ENCODE results near the gene NCKAP5. TPM values are rescaled to one million over a fixed set of nuclear protein-coding genes. Genes with fewer than 3 reads are reported as not detected.
A peak's percentile ranks its signal among the peaks of the same experiment; 100 is the strongest.

Gene NCKAP5
- polyA plus RNA-seq, 2 of the 4 experiments (the other 2 are of a cell fraction), result 3.0 to 4.1 TPM

GRCh38 chr2:133333181-133333580 is 235.1 kb downstream of the NCKAP5 start:
- no peak for TF ChIP-seq CBX8 (IDR thresholded peaks at IDR 0.05)
- Histone ChIP-seq H3K4me3 (no peak overlapping the region), H3K4me2 (no peak overlapping the region), H3K4me1 (peaks cover 42% of the 10 kb centered on the region), H3K27ac (peak overlapping the region in 1 of 2 experiments; percentile 69; a peak in 3 of 6 replicates), H3K9me3 (no peaks in the 10 kb centered on the region)
- ChIA-PET CTCF (no interaction called here), POLR2A (no interaction called here)
- ATAC-seq, result peak in 1 of 2 experiments; percentile 52; a peak in 2 of 6 replicates
- no peak for DNase-seq (ENCODE audit: low read depth in 1 of 2, low spot score in 1 of 2)
- WGBS (ENCODE audit: missing lambda C conversion rate), result 60% methylated on average over 6 of the region's 6 CpGs
- FAIRE-seq, result no peak

DNA sequence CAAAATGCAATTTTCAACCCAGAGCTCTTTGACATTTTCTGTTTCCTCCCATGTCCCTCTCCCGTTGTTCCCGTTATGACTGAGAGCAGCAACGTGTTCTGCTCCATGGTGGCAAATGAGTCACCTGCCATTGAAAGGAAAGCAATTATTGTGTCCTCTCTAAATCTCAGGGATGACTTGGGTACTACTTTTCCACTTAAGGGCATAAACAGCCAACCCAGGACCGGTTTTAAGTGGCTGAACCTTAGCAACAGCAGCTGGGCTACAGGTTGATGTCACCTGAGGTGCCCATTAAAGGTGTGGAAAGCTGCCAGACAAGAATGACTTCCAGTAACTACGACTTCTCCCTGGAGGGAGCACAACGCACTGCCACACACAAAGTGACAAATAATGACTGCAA is 236.8 kb downstream of the NCKAP5 start:
- no peaks in the 10 kb centered on the region for H3K9me3 ChIP-seq
- H3K4me1 ChIP-seq, result peaks cover 57% of the 10 kb centered on the region
- no peak for DNase-seq (ENCODE audit: low read depth in 1 of 2, low spot score in 1 of 2)
- FAIRE-seq, result no peak
- no peak for ATAC-seq
- TF ChIP-seq JUN (IDR thresholded peaks at IDR 0.05) (no peak), CHD2 (IDR thresholded peaks at IDR 0.05; ENCODE audit: low read length, partially characterized antibody) (no peak), ZSCAN20 (CRISPR knock-in tag; IDR thresholded peaks at IDR 0.05) (no peak), RAD21 (conservative IDR thresholded peaks at IDR 0.05 in 1 of 2, IDR thresholded peaks at IDR 0.05 in 1 of 2) (no peak), CEBPB (IDR thresholded peaks at IDR 0.05) (no peak), FOSL2 (IDR thresholded peaks at IDR 0.05) (no peak), FOSL2 (CRISPR knock-in tag; IDR thresholded peaks at IDR 0.05) (no peak), HOXB13 (CRISPR knock-in tag; IDR thresholded peaks at IDR 0.05; ENCODE audit: low read depth) (no peak), NR3C1 (IDR thresholded peaks at IDR 0.05) (no peak), ESRRA (IDR thresholded peaks at IDR 0.05; ENCODE audit: borderline replicate concordance, low read length) (no peak), RARB (CRISPR knock-in tag; IDR thresholded peaks at IDR 0.05) (no peak), FOXS1 (CRISPR knock-in tag; IDR thresholded peaks at IDR 0.05) (no peak)
- ChIA-PET CTCF (no interaction called here), POLR2A (no interaction called here)
- peak overlapping the region; percentile 42 for H3K4me2 ChIP-seq
- peak overlapping the region; percentile 9 to 63; a peak in 3 of 6 replicates for H3K27ac ChIP-seq
- H3K4me3 ChIP-seq, result no peak overlapping the region
- WGBS (ENCODE audit: missing lambda C conversion rate), result 26% methylated on average over 5 of the region's 6 CpGs

GRCh38 chr2:133326652-133327397 is 241.4 kb downstream of the NCKAP5 start:
- peaks cover 80% of the 10 kb centered on the region for H3K4me1 ChIP-seq
- H3K9me3 ChIP-seq, result no peaks in the 10 kb centered on the region
- FAIRE-seq (no peak), ATAC-seq (peak; percentile 86), DNase-seq (ENCODE audit: low read depth in 1 of 2, low spot score in 1 of 2) (peak; percentile 64 to 93)
- TF ChIP-seq EHF (CRISPR knock-in tag; IDR thresholded peaks at IDR 0.05) (no peak), TFCP2L1 (CRISPR knock-in tag; IDR thresholded peaks at IDR 0.05) (no peak), CEBPB (IDR thresholded peaks at IDR 0.05) (peak in 1 of 2 experiments; percentile 39; a peak in 1 of 4 replicates), FOSL2 (IDR thresholded peaks at IDR 0.05) (peak; percentile 85), FOSL2 (CRISPR knock-in tag; IDR thresholded peaks at IDR 0.05) (peak; percentile 98), RAD21 (conservative IDR thresholded peaks at IDR 0.05 in 1 of 2, IDR thresholded peaks at IDR 0.05 in 1 of 2) (peak in 1 of 2 experiments; percentile 53; a peak in 3 of 5 replicates), HOXA7 (CRISPR knock-in tag; IDR thresholded peaks at IDR 0.05) (peak; percentile 44; the same call in 1 of the 2 replicates), ATOH8 (CRISPR knock-in tag; IDR thresholded peaks at IDR 0.05; ENCODE audit: low read depth) (no peak; the same call in 1 of the 2 replicates), GATA3 (IDR thresholded peaks at IDR 0.05; ENCODE audit: borderline replicate concordance) (peak; percentile 88), JUNB (IDR thresholded peaks at IDR 0.05) (peak; percentile 88), HOXB5 (CRISPR knock-in tag; IDR thresholded peaks at IDR 0.05) (0 out of 2 replicates have a peak, but pooled peaks have one; percentile 11), HES2 (IDR thresholded peaks at IDR 0.05) (no peak), MAFK (IDR thresholded peaks at IDR 0.05; ENCODE audit: partially characterized antibody) (peak; percentile 94), PBX3 (IDR thresholded peaks at IDR 0.05) (0 out of 2 replicates have a peak, but pooled peaks have one; percentile 34), JUN (IDR thresholded peaks at IDR 0.05) (peak; percentile 72 to 78; a peak in 4 of 5 replicates), EP300 (IDR thresholded peaks at IDR 0.05) (peak; percentile 78 to 92; a peak in 3 of 5 replicates), NFE2L2 (conservative IDR thresholded peaks at IDR 0.05; ENCODE audit: low read length) (no peak)
- TF ChIP-seq, protein P1, sequence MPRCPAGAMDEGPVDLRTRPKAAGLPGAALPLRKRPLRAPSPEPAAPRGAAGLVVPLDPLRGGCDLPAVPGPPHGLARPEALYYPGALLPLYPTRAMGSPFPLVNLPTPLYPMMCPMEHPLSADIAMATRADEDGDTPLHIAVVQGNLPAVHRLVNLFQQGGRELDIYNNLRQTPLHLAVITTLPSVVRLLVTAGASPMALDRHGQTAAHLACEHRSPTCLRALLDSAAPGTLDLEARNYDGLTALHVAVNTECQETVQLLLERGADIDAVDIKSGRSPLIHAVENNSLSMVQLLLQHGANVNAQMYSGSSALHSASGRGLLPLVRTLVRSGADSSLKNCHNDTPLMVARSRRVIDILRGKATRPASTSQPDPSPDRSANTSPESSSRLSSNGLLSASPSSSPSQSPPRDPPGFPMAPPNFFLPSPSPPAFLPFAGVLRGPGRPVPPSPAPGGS (IDR thresholded peaks at IDR 0.05), result peak; percentile 74; the same call in 1 of the 3 replicates
- TF ChIP-seq, protein P2, sequence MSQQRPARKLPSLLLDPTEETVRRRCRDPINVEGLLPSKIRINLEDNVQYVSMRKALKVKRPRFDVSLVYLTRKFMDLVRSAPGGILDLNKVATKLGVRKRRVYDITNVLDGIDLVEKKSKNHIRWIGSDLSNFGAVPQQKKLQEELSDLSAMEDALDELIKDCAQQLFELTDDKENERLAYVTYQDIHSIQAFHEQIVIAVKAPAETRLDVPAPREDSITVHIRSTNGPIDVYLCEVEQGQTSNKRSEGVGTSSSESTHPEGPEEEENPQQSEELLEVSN (IDR thresholded peaks at IDR 0.05; ENCODE audit: borderline replicate concordance, low read depth), result no peak
- ChIA-PET POLR2A (interaction anchor here (0.7 to 1.4 kb wide), 4 partner anchors 11 to 127 kb away, joined by 4 to 8 read pairs (median 6); no protein-coding TSS in a partner anchor), CTCF (interaction anchor here (0.5 to 1.6 kb wide), 4 partner anchors 14 to 217 kb away, joined by 3 to 4 read pairs (median 3); no protein-coding TSS in a partner anchor)
- peak overlapping the region; percentile 79 to 88 for H3K27ac ChIP-seq
- WGBS (ENCODE audit: missing lambda C conversion rate), result 11% methylated on average over 7 of the region's 7 CpGs
- H3K4me2 ChIP-seq, result peak overlapping the region; percentile 72
- H3K4me3 ChIP-seq, result no peak overlapping the region

Measured in A549 (cell line).